H1 (cell line): Measurements from ENCODE around the gene FBXO44.

ENCODE experiments used
- CEBPB ChIP-seq: IDR thresholded peaks from 2 replicates; pipeline ENCODE4 v1.6.1; 2012; ENCODE audit warnings: low read depth, low read length
- CHD7 ChIP-seq: fragments of 300-600 bp; sonication (generic); IDR thresholded peaks from 2 replicates; pipeline ENCODE4 v1.7.1; 2012; ENCODE audit warnings: low read length, moderate library complexity, mild to moderate bottlenecking, inconsistent platforms; ENCODE audit not compliant: insufficient replicate concordance
- E2F6 ChIP-seq: IDR thresholded peaks from 2 replicates; pipeline ENCODE4 v1.6.1; 2012; ENCODE audit warnings: inconsistent platforms
- EZH2 ChIP-seq: fragments of 200-600 bp; sonication (generic); IDR thresholded peaks from 2 replicates; pipeline ENCODE4 v1.7.1; 2012; ENCODE audit warnings: low read depth, mild to moderate bottlenecking, moderate library complexity, low read length, inconsistent platforms; ENCODE audit not compliant: severe bottlenecking
- GABPA ChIP-seq: IDR thresholded peaks from 2 replicates; pipeline ENCODE4 v1.6.1; 2011; ENCODE audit warnings: mild to moderate bottlenecking, low read length, moderate library complexity, borderline replicate concordance; ENCODE audit not compliant: insufficient read depth
- POLR2A ChIP-seq, 2 experiments: IDR thresholded peaks; 1 replicate in 1 of 2; 2 replicates in 1 of 2; pipeline ENCODE4 v1.6.1; 2011; ENCODE audit warnings: low read depth in 2 of 2, low read length in 2 of 2, mild to moderate bottlenecking in 2 of 2; ENCODE audit errors: control extremely low read depth in 1 of 2
- POLR2AphosphoS5 ChIP-seq: IDR thresholded peaks from 2 replicates; pipeline ENCODE4 v1.6.1; 2011; ENCODE audit warnings: low read depth, low read length
- RBBP5 ChIP-seq: IDR thresholded peaks from 2 replicates; pipeline ENCODE4 v1.7.1; 2012; ENCODE audit warnings: low read depth, mild to moderate bottlenecking, inconsistent platforms, low read length, moderate library complexity, borderline replicate concordance
- USF2 ChIP-seq: IDR thresholded peaks from 2 replicates; pipeline ENCODE4 v1.6.1; 2011; ENCODE audit warnings: low read length, improper control_type of control experiment
- YY1 ChIP-seq: IDR thresholded peaks from 2 replicates; pipeline ENCODE4 v1.6.1; 2011; ENCODE audit warnings: low read depth, mild to moderate bottlenecking, low read length
- TF ChIP-seq, protein P1 (sequence below), 3 experiments: IDR thresholded peaks; 1 replicate in 2 of 3; 2 replicates in 1 of 3; pipeline versions ENCODE4 v1.5.1 to v1.6.1; 2011; ENCODE audit warnings: low read length in 3 of 3, mild to moderate bottlenecking in 3 of 3, inconsistent platforms in 2 of 3, low read depth in 1 of 3, moderate library complexity in 1 of 3; ENCODE audit not compliant: insufficient read depth in 1 of 3; ENCODE audit errors: control extremely low read depth in 1 of 3

- TF ChIP-seq RBBP5: no peak
- TF ChIP-seq, protein P1, sequence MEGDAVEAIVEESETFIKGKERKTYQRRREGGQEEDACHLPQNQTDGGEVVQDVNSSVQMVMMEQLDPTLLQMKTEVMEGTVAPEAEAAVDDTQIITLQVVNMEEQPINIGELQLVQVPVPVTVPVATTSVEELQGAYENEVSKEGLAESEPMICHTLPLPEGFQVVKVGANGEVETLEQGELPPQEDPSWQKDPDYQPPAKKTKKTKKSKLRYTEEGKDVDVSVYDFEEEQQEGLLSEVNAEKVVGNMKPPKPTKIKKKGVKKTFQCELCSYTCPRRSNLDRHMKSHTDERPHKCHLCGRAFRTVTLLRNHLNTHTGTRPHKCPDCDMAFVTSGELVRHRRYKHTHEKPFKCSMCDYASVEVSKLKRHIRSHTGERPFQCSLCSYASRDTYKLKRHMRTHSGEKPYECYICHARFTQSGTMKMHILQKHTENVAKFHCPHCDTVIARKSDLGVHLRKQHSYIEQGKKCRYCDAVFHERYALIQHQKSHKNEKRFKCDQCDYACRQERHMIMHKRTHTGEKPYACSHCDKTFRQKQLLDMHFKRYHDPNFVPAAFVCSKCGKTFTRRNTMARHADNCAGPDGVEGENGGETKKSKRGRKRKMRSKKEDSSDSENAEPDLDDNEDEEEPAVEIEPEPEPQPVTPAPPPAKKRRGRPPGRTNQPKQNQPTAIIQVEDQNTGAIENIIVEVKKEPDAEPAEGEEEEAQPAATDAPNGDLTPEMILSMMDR (IDR thresholded peaks at IDR 0.05; ENCODE audit: control extremely low read depth in 1 of 3, insufficient read depth in 1 of 3, low read depth in 1 of 3, low read length in 3 of 3): no peak
- TF ChIP-seq CHD7: no peak
- no peak for TF ChIP-seq POLR2AphosphoS5
- no peak for TF ChIP-seq CEBPB
- TF ChIP-seq EZH2: no peak
- TF ChIP-seq POLR2A (IDR thresholded peaks at IDR 0.05; ENCODE audit: control extremely low read depth in 1 of 2, low read depth in 2 of 2, low read length in 2 of 2): no peak
- TF ChIP-seq YY1: no peak
- no peak for TF ChIP-seq GABPA
- no peak for TF ChIP-seq E2F6
- TF ChIP-seq USF2: no peak
Measured at GRCh38 chr1:11684070-11684469, 29.4 kb downstream of the FBXO44 start.
